ENCODE results near the gene KCNF1.

KCNF1 gene

GRCh38 chr2:10924859-10925258, 13.1 kb downstream of the KCNF1 start:
- Histone ChIP-seq H3K36me3 (ENCODE audit: insufficient read depth, low read length) (no peaks in the 10 kb centered on the region), H3K27me3 (ENCODE audit: control insufficient read depth in 1 of 2, insufficient read depth in 2 of 2, low read length in 2 of 2) (peaks cover 0 to 5% of the 10 kb centered on the region in 2 donors), H3K27ac (ENCODE audit: low read depth, low read length) (no peak overlapping the region), H3K9ac (ENCODE audit: low read length) (no peak overlapping the region), H3K4me1 (ENCODE audit: insufficient read depth, low read length) (no peaks in the 10 kb centered on the region), H3K9me3 (ENCODE audit: low read length) (no peaks in the 10 kb centered on the region), H3K4me3 (ENCODE audit: low read depth in 1 of 2, low read length in 2 of 2) (no peak overlapping the region)

- H3K4me3 ChIP-seq (ENCODE audit: low read depth in 1 of 2, low read length in 2 of 2), result no peak overlapping the region
Observed at GRCh38 chr2:10926191-10926820, 14.6 kb downstream of the KCNF1 start.

GRCh38 chr2:10930721-10931516, 19.2 kb downstream of the KCNF1 start:
- H3K4me3 ChIP-seq (ENCODE audit: low read depth in 1 of 2, low read length in 2 of 2), result no peak overlapping the region
- no peaks in the 10 kb centered on the region for H3K4me1 ChIP-seq (ENCODE audit: insufficient read depth, low read length)
- H3K9me3 ChIP-seq (ENCODE audit: low read length), result no peaks in the 10 kb centered on the region
- H3K9ac ChIP-seq (ENCODE audit: low read length), result no peak overlapping the region
- peaks cover 0 to 6% of the 10 kb centered on the region in 2 donors for H3K27me3 ChIP-seq (ENCODE audit: control insufficient read depth in 1 of 2, insufficient read depth in 2 of 2, low read length in 2 of 2)
- H3K27ac ChIP-seq (ENCODE audit: low read depth, low read length), result no peak overlapping the region
- no peaks in the 10 kb centered on the region for H3K36me3 ChIP-seq (ENCODE audit: insufficient read depth, low read length)

More at GRCh38 chr2:10926191-10926820, 14.6 kb downstream of the KCNF1 start:
- Histone ChIP-seq H3K9ac (ENCODE audit: low read length) (no peak overlapping the region), H3K9me3 (ENCODE audit: low read length) (no peaks in the 10 kb centered on the region), H3K27ac (ENCODE audit: low read depth, low read length) (no peak overlapping the region), H3K27me3 (ENCODE audit: control insufficient read depth in 1 of 2, insufficient read depth in 2 of 2, low read length in 2 of 2) (peaks cover 0 to 5% of the 10 kb centered on the region in 2 donors), H3K4me1 (ENCODE audit: insufficient read depth, low read length) (no peaks in the 10 kb centered on the region), H3K36me3 (ENCODE audit: insufficient read depth, low read length) (no peaks in the 10 kb centered on the region)

GRCh38 chr2:10931710-10932255, 20.0 kb downstream of the KCNF1 start:
- Histone ChIP-seq H3K27ac (ENCODE audit: low read depth, low read length) (no peak overlapping the region), H3K9ac (ENCODE audit: low read length) (no peak overlapping the region), H3K4me3 (ENCODE audit: low read depth in 1 of 2, low read length in 2 of 2) (no peak overlapping the region), H3K9me3 (ENCODE audit: low read length) (no peaks in the 10 kb centered on the region), H3K27me3 (ENCODE audit: control insufficient read depth in 1 of 2, insufficient read depth in 2 of 2, low read length in 2 of 2) (peaks cover 0 to 6% of the 10 kb centered on the region in 2 donors), H3K4me1 (ENCODE audit: insufficient read depth, low read length) (no peaks in the 10 kb centered on the region), H3K36me3 (ENCODE audit: insufficient read depth, low read length) (no peaks in the 10 kb centered on the region)

- peaks cover 0 to 6% of the 10 kb centered on the region in 2 donors for H3K27me3 ChIP-seq (ENCODE audit: control insufficient read depth in 1 of 2, insufficient read depth in 2 of 2, low read length in 2 of 2)
- H3K4me1 ChIP-seq (ENCODE audit: insufficient read depth, low read length), result no peaks in the 10 kb centered on the region
- no peak overlapping the region for H3K4me3 ChIP-seq (ENCODE audit: low read depth in 1 of 2, low read length in 2 of 2)
- no peaks in the 10 kb centered on the region for H3K9me3 ChIP-seq (ENCODE audit: low read length)
- no peak overlapping the region for H3K9ac ChIP-seq (ENCODE audit: low read length)
- H3K36me3 ChIP-seq (ENCODE audit: insufficient read depth, low read length), result no peaks in the 10 kb centered on the region
- H3K27ac ChIP-seq (ENCODE audit: low read depth, low read length), result no peak overlapping the region
Observed at GRCh38 chr2:10932345-10933151, 20.8 kb downstream of the KCNF1 start.

- Histone ChIP-seq H3K36me3 (ENCODE audit: insufficient read depth, low read length) (no peaks in the 10 kb centered on the region), H3K4me3 (ENCODE audit: low read depth in 1 of 2, low read length in 2 of 2) (no peak overlapping the region), H3K4me1 (ENCODE audit: insufficient read depth, low read length) (no peaks in the 10 kb centered on the region), H3K9ac (ENCODE audit: low read length) (no peak overlapping the region), H3K27me3 (ENCODE audit: control insufficient read depth in 1 of 2, insufficient read depth in 2 of 2, low read length in 2 of 2) (peaks cover 0 to 6% of the 10 kb centered on the region in 2 donors), H3K27ac (ENCODE audit: low read depth, low read length) (no peak overlapping the region), H3K9me3 (ENCODE audit: low read length) (no peaks in the 10 kb centered on the region)
Observed at GRCh38 chr2:10933700-10934225, 22.0 kb downstream of the KCNF1 start.

- no peak overlapping the region for H3K27ac ChIP-seq (ENCODE audit: low read depth, low read length)
- H3K9ac ChIP-seq (ENCODE audit: low read length), result no peak overlapping the region
- no peaks in the 10 kb centered on the region for H3K9me3 ChIP-seq (ENCODE audit: low read length)
- no peaks in the 10 kb centered on the region for H3K4me1 ChIP-seq (ENCODE audit: insufficient read depth, low read length)
- H3K27me3 ChIP-seq (ENCODE audit: control insufficient read depth in 1 of 2, insufficient read depth in 2 of 2, low read length in 2 of 2), result peaks cover 0 to 6% of the 10 kb centered on the region in 2 donors
- no peaks in the 10 kb centered on the region for H3K36me3 ChIP-seq (ENCODE audit: insufficient read depth, low read length)
- no peak overlapping the region for H3K4me3 ChIP-seq (ENCODE audit: low read depth in 1 of 2, low read length in 2 of 2)
Observed at GRCh38 chr2:10934308-10934978, 22.7 kb downstream of the KCNF1 start.

- Histone ChIP-seq H3K36me3 (ENCODE audit: insufficient read depth, low read length) (no peaks in the 10 kb centered on the region), H3K4me1 (ENCODE audit: insufficient read depth, low read length) (no peaks in the 10 kb centered on the region), H3K9ac (ENCODE audit: low read length) (no peak overlapping the region), H3K27ac (ENCODE audit: low read depth, low read length) (no peak overlapping the region), H3K4me3 (ENCODE audit: low read depth in 1 of 2, low read length in 2 of 2) (no peak overlapping the region), H3K9me3 (ENCODE audit: low read length) (no peaks in the 10 kb centered on the region), H3K27me3 (ENCODE audit: control insufficient read depth in 1 of 2, insufficient read depth in 2 of 2, low read length in 2 of 2) (peaks cover 0 to 6% of the 10 kb centered on the region in 2 donors)
Observed at GRCh38 chr2:10934979-10935350, 23.2 kb downstream of the KCNF1 start.

GRCh38 chr2:10935366-10935918, 23.7 kb downstream of the KCNF1 start:
- no peak overlapping the region for H3K27ac ChIP-seq (ENCODE audit: low read depth, low read length)
- H3K36me3 ChIP-seq (ENCODE audit: insufficient read depth, low read length), result no peaks in the 10 kb centered on the region
- peaks cover 0 to 6% of the 10 kb centered on the region in 2 donors for H3K27me3 ChIP-seq (ENCODE audit: control insufficient read depth in 1 of 2, insufficient read depth in 2 of 2, low read length in 2 of 2)
- H3K9ac ChIP-seq (ENCODE audit: low read length), result no peak overlapping the region
- no peaks in the 10 kb centered on the region for H3K4me1 ChIP-seq (ENCODE audit: insufficient read depth, low read length)
- no peak overlapping the region for H3K4me3 ChIP-seq (ENCODE audit: low read depth in 1 of 2, low read length in 2 of 2)
- H3K9me3 ChIP-seq (ENCODE audit: low read length), result no peaks in the 10 kb centered on the region

GRCh38 chr2:10935953-10936942, 24.5 kb downstream of the KCNF1 start:
- peaks cover 0 to 6% of the 10 kb centered on the region in 2 donors for H3K27me3 ChIP-seq (ENCODE audit: control insufficient read depth in 1 of 2, insufficient read depth in 2 of 2, low read length in 2 of 2)
- H3K4me1 ChIP-seq (ENCODE audit: insufficient read depth, low read length), result no peaks in the 10 kb centered on the region
- H3K9me3 ChIP-seq (ENCODE audit: low read length), result no peaks in the 10 kb centered on the region
- H3K36me3 ChIP-seq (ENCODE audit: insufficient read depth, low read length), result no peaks in the 10 kb centered on the region
- no peak overlapping the region for H3K4me3 ChIP-seq (ENCODE audit: low read depth in 1 of 2, low read length in 2 of 2)
- no peak overlapping the region for H3K27ac ChIP-seq (ENCODE audit: low read depth, low read length)
- no peak overlapping the region for H3K9ac ChIP-seq (ENCODE audit: low read length)
